ENCODE results near the gene SKP1.

DNA sequence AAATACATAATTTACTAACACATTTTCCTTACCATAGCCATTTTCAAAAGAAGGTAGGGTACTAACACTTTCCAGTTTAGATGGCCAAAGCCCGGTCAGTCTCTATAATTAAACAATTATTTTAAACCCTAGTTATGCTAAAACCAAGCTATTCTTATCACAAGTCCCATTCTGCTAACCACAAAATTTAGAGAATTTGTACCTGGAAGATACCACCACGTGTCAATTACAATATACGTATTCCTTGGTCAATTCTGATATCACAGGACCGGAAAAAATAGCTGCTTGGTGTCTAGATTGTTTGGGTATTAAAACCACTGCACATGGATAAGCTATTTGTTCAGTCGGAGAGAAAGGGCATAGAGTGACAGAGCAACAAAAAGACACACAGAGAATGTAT lies 18.9 kb upstream of the SKP1 start:
- TF ChIP-seq POLR2A (IDR thresholded peaks at IDR 0.05) = no peak
- TF ChIP-seq, protein P1, sequence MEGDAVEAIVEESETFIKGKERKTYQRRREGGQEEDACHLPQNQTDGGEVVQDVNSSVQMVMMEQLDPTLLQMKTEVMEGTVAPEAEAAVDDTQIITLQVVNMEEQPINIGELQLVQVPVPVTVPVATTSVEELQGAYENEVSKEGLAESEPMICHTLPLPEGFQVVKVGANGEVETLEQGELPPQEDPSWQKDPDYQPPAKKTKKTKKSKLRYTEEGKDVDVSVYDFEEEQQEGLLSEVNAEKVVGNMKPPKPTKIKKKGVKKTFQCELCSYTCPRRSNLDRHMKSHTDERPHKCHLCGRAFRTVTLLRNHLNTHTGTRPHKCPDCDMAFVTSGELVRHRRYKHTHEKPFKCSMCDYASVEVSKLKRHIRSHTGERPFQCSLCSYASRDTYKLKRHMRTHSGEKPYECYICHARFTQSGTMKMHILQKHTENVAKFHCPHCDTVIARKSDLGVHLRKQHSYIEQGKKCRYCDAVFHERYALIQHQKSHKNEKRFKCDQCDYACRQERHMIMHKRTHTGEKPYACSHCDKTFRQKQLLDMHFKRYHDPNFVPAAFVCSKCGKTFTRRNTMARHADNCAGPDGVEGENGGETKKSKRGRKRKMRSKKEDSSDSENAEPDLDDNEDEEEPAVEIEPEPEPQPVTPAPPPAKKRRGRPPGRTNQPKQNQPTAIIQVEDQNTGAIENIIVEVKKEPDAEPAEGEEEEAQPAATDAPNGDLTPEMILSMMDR (IDR thresholded peaks at IDR 0.05) = no peak
